Natural killer cell (primary cell): Measurements from ENCODE around the gene CDH2. TPM values are rescaled to one million over a fixed set of nuclear protein-coding genes. Genes with fewer than 3 reads are reported as not detected.

Experiments used
- ATAC-seq, 3 donors: fragments of 150-1000 bp in 2 of 3; fragments of 200-7000 bp in 1 of 3; cut with Tn5 transposase; 1 replicate in 1 of 3; 2 replicates in 2 of 3; pipeline ENCODE4 v1.10.0; 2021; ENCODE audit warnings: mild to moderate bottlenecking in 2 of 3, moderate library complexity in 2 of 3
- DNase-seq, 2 donors: peaks; one replicate each; pipeline versions ENCODE4 v3.0.0 to v3.0.0-alpha.2; 2013 to 2021; ENCODE audit warnings: mixed read lengths in 1 of 2
- H3K27ac ChIP-seq: one replicate; pipeline ENCODE4 v1.5.1; 2013; ENCODE audit warnings: mild to moderate bottlenecking, low read length
- H3K27me3 ChIP-seq: one replicate; pipeline ENCODE4 v1.6.1; 2013; ENCODE audit warnings: low read length; ENCODE audit not compliant: control insufficient read depth, insufficient read depth
- H3K36me3 ChIP-seq: one replicate; pipeline ENCODE4 v1.6.1; 2013; ENCODE audit warnings: low read length; ENCODE audit not compliant: control insufficient read depth, insufficient read depth
- H3K4me1 ChIP-seq: one replicate; pipeline ENCODE4 v1.6.1; 2013; ENCODE audit warnings: low read length; ENCODE audit not compliant: control insufficient read depth, insufficient read depth
- H3K4me3 ChIP-seq: one replicate; pipeline ENCODE4 v1.5.1; 2013; ENCODE audit warnings: low read length
- H3K9me3 ChIP-seq: one replicate; pipeline ENCODE4 v1.6.1; 2013; ENCODE audit warnings: low read length; ENCODE audit not compliant: control insufficient read depth, insufficient read depth
- H3K27ac Mint-ChIP-seq, 2 donors: one replicate each; pipeline ENCODE4 v1.8.0; 2022; ENCODE audit warnings: mild to moderate bottlenecking in 2 of 2, mixed read lengths in 2 of 2, moderate library complexity in 1 of 2
- H3K27me3 Mint-ChIP-seq, 2 donors: one replicate each; pipeline ENCODE4 v1.8.0; 2022; ENCODE audit warnings: low read depth in 2 of 2, mixed read lengths in 2 of 2
- H3K36me3 Mint-ChIP-seq: one replicate; pipeline ENCODE4 v1.8.0; 2022; ENCODE audit warnings: mixed read lengths
- H3K4me1 Mint-ChIP-seq, 2 donors: one replicate each; pipeline ENCODE4 v1.8.0; 2022; ENCODE audit warnings: mixed read lengths in 2 of 2
- H3K4me3 Mint-ChIP-seq: one replicate; pipeline ENCODE4 v1.8.0; 2022; ENCODE audit warnings: mild to moderate bottlenecking, moderate library complexity, mixed read lengths
- H3K9me3 Mint-ChIP-seq, 2 donors: one replicate each; pipeline ENCODE4 v1.8.0; 2022; ENCODE audit warnings: mixed read lengths in 2 of 2
- CTCF ChIP-seq: fragments of 200-600 bp; IDR thresholded peaks from one replicate; pipeline ENCODE4 v1.8.0; 2022; ENCODE audit warnings: antibody characterized with exemption
- WGBS: methylation state at CpG from one replicate; pipeline ENCODE4 v1.1.7; 2013; ENCODE audit warnings: missing lambda C conversion rate; ENCODE audit not compliant: insufficient coverage; 5-methylcytosine and 5-hydroxymethylcytosine counted together
- intact Hi-C: fragments of 100-400 bp; cut with micrococcal nuclease; formaldehyde crosslinking; loops from one replicate; pipeline ENCODE4 v1.14.2; 2022
- total RNA-seq, 4 donors: library from RNA; stranded (reverse); fragments of 120-200 nt in 1 of 4; gene quantifications; one replicate each; pipeline versions ENCODE4 v1.2.3 to v1.2.4, GENCODE V29; 2013 to 2022

The CDH2 gene
- total RNA-seq, 3 donors from 2014 or later (not counting 1 experiment from before 2014, with no cell fraction given), result 0.09 to 0.35 (median 0.26) TPM

- Histone ChIP-seq H3K4me1 (no peaks in the 10 kb centered on the region), H3K27ac (no peak overlapping the region), H3K27me3 (peaks cover 2% of the 10 kb centered on the region), H3K9me3 (no peaks in the 10 kb centered on the region), H3K36me3 (no peaks in the 10 kb centered on the region), H3K4me3 (no peak overlapping the region)
- TF ChIP-seq CTCF, result no peak
- DNase-seq (no peak), ATAC-seq (no peak)
- no peak overlapping the region for H3K27ac Mint-ChIP-seq
- H3K4me1 Mint-ChIP-seq, result no peaks in the 10 kb centered on the region
- intact Hi-C loops, result no loop called here
- WGBS, result 100% methylated on average over 1 of the region's 1 CpG
- H3K9me3 Mint-ChIP-seq, result peaks cover 0 to 2% of the 10 kb centered on the region in 2 donors
- H3K4me3 Mint-ChIP-seq, result no peak overlapping the region
- H3K36me3 Mint-ChIP-seq, result no peaks in the 10 kb centered on the region
- peaks cover 0 to 8% of the 10 kb centered on the region in 2 donors for H3K27me3 Mint-ChIP-seq
Observed at GRCh38 chr18:28168725-28169124, 8.2 kb downstream of the CDH2 start.

GRCh38 chr18:28167835-28168349, 9.0 kb downstream of the CDH2 start:
- no peak overlapping the region for H3K4me3 ChIP-seq
- no peak for TF ChIP-seq CTCF
- no peaks in the 10 kb centered on the region for H3K9me3 ChIP-seq
- no peaks in the 10 kb centered on the region for H3K27me3 ChIP-seq
- Mint-ChIP-seq H3K4me1 (no peaks in the 10 kb centered on the region), H3K27ac (no peak overlapping the region), H3K27me3 (peaks cover 0 to 8% of the 10 kb centered on the region in 2 donors), H3K9me3 (peaks cover 0 to 2% of the 10 kb centered on the region in 2 donors), H3K4me3 (no peak overlapping the region), H3K36me3 (no peaks in the 10 kb centered on the region)
- no peak overlapping the region for H3K27ac ChIP-seq
- H3K4me1 ChIP-seq, result no peaks in the 10 kb centered on the region
- DNase-seq (no peak), ATAC-seq (no peak)
- intact Hi-C loops, result no loop called here
- H3K36me3 ChIP-seq, result no peaks in the 10 kb centered on the region
- 84% methylated on average over 4 of the region's 8 CpGs for WGBS

GRCh38 chr18:28164771-28165483, 12.0 kb downstream of the CDH2 start:
- Histone ChIP-seq H3K4me1 (no peaks in the 10 kb centered on the region), H3K27ac (no peak overlapping the region), H3K36me3 (no peaks in the 10 kb centered on the region), H3K4me3 (no peak overlapping the region), H3K27me3 (no peaks in the 10 kb centered on the region), H3K9me3 (no peaks in the 10 kb centered on the region)
- TF ChIP-seq CTCF, result no peak
- Mint-ChIP-seq H3K9me3 (no peaks in the 10 kb centered on the region), H3K4me3 (no peak overlapping the region), H3K27ac (no peak overlapping the region), H3K4me1 (no peaks in the 10 kb centered on the region), H3K27me3 (no peaks in the 10 kb centered on the region), H3K36me3 (no peaks in the 10 kb centered on the region)
- no peak for DNase-seq
- ATAC-seq, result no peak
- intact Hi-C loops, result no loop called here
- no CpG with 5 or more reads among the region's 1 CpG for WGBS
